ENCODE results near the gene CUTA.

- TF ChIP-seq CTCF (conservative IDR thresholded peaks at IDR 0.05) = no peak
- TF ChIP-seq ZFX (IDR thresholded peaks at IDR 0.05) = no peak
Measured at GRCh38 chr6:33431880-33432541, 14.1 kb upstream of the CUTA start.

All from C4-2B (cell line).